ENCODE data around the gene TMEM9.

GRCh38 chr1:201089596-201089995, 64.7 kb downstream of the TMEM9 start:
- TF ChIP-seq ZNF274 (IDR thresholded peaks at IDR 0.05; ENCODE audit: low read depth, low read length): no peak
- TF ChIP-seq YY1 (IDR thresholded peaks at IDR 0.05; ENCODE audit: insufficient read depth, insufficient read length): no peak

Data from NT2/D1 (cell line).